Lower leg skin (tissue), 4 donors: ENCODE measurements around the gene RMI2. TPM values are rescaled to one million over a fixed set of nuclear protein-coding genes. Genes with fewer than 3 reads are reported as not detected.

ENCODE experiments used
- DNase-seq, 2 donors: peaks; one replicate each; pipeline ENCODE4 v3.0.0-alpha.2; 2019; ENCODE audit warnings: low spot score in 2 of 2
- H3K4me3 ChIP-seq: fragments of 200-600 bp; sonication (generic); 2 replicates; pipeline ENCODE4 v1.5.1; 2017; ENCODE audit warnings: mild to moderate bottlenecking, low read depth; ENCODE audit not compliant: poor library complexity, severe bottlenecking
- CTCF ChIP-seq, 3 donors: fragments of 450-650 bp; IDR thresholded peaks; one replicate each; pipeline ENCODE4 v1.5.1; 2016; ENCODE audit warnings: antibody characterized with exemption in 3 of 3, mild to moderate bottlenecking in 3 of 3, moderate library complexity in 2 of 3
- POLR2A ChIP-seq, 2 donors: fragments of 450-650 bp; IDR thresholded peaks; one replicate each; pipeline ENCODE4 v1.6.1; 2016 to 2017; ENCODE audit warnings: antibody characterized with exemption in 2 of 2, mild to moderate bottlenecking in 1 of 2, moderate library complexity in 1 of 2
- WGBS, 2 donors: methylation state at CpG; one replicate each; pipeline ENCODE4 v1.1.5; 2018; 5-methylcytosine and 5-hydroxymethylcytosine counted together
- intact Hi-C: fragments of 100-400 bp; cut with DNase I; formaldehyde crosslinking; loops from one replicate; pipeline ENCODE4 v1.15.0; 2023; ENCODE audit warnings: low total_unique reads
- total RNA-seq, 4 donors: library from RNA; depleted of rRNA; stranded (reverse); fragments of >200 nt; gene quantifications; one replicate each; pipeline ENCODE4 v1.1.0, GENCODE V29; 2016

The RMI2 gene
- total RNA-seq, 4 donors from 2014 or later: 5.9 to 12.7 (median 7.9) TPM

GRCh38 chr16:11389631-11390565, 44.6 kb downstream of the RMI2 start:
- DNase-seq: no peak
- intact Hi-C loops: loop anchor here (10.0 kb wide), 1 partner anchor 425 kb away; no protein-coding TSS in a partner anchor
- no peak overlapping the region for H3K4me3 ChIP-seq
- TF ChIP-seq POLR2A (IDR thresholded peaks at IDR 0.05): no peak
- TF ChIP-seq CTCF (IDR thresholded peaks at IDR 0.05): no peak
- WGBS, 2 donors: 81 to 82% methylated on average over 21 to 27 of the region's 27 CpGs

GRCh38 chr16:11390573-11391495, 45.6 kb downstream of the RMI2 start:
- WGBS, 2 donors: 65 to 75% methylated on average over 13 of the region's 15 CpGs
- intact Hi-C loops: loop anchor here (10.0 kb wide), 1 partner anchor 426 kb away; no protein-coding TSS in a partner anchor
- DNase-seq: no peak
- no peak for TF ChIP-seq POLR2A (IDR thresholded peaks at IDR 0.05)
- TF ChIP-seq CTCF (IDR thresholded peaks at IDR 0.05): no peak
- no peak overlapping the region for H3K4me3 ChIP-seq

- no peak for TF ChIP-seq CTCF (IDR thresholded peaks at IDR 0.05)
- no peak for TF ChIP-seq POLR2A (IDR thresholded peaks at IDR 0.05)
- 75 to 79% methylated on average over 4 to 11 of the region's 12 CpGs for WGBS, 2 donors
- intact Hi-C loops: loop anchor here (10.0 kb wide), 1 partner anchor 427 kb away; no protein-coding TSS in a partner anchor
- no peak for DNase-seq
- no peak overlapping the region for H3K4me3 ChIP-seq
Measured at GRCh38 chr16:11391576-11391975, 46.3 kb downstream of the RMI2 start.

- 86% methylated on average over 15 to 16 of the region's 19 CpGs for WGBS, 2 donors
- H3K4me3 ChIP-seq: no peak overlapping the region
- intact Hi-C loops: loop anchor here (10.0 kb wide), 1 partner anchor 427 kb away; no protein-coding TSS in a partner anchor
- DNase-seq: no peak
- TF ChIP-seq POLR2A (IDR thresholded peaks at IDR 0.05) (no peak), CTCF (IDR thresholded peaks at IDR 0.05) (no peak)
Measured at GRCh38 chr16:11392041-11392581, 46.9 kb downstream of the RMI2 start.

- intact Hi-C loops: loop anchor here (10.0 kb wide), 1 partner anchor 429 kb away; no protein-coding TSS in a partner anchor
- DNase-seq: no peak
- 89 to 91% methylated on average over 11 of the region's 11 CpGs for WGBS, 2 donors
- H3K4me3 ChIP-seq: no peak overlapping the region
- TF ChIP-seq CTCF (IDR thresholded peaks at IDR 0.05): no peak
- TF ChIP-seq POLR2A (IDR thresholded peaks at IDR 0.05): no peak
Measured at GRCh38 chr16:11393366-11393765, 48.1 kb downstream of the RMI2 start.
